ELR (cell line): ENCODE results near the gene DMAC2.
A peak's percentile ranks its signal among the peaks of the same experiment; 100 is the strongest.
"Not testable (repeated sequence)": the region's sequence is repeated elsewhere in the genome, so short reads cannot be mapped to it uniquely, and the experiment has no call there.

Experiments used
- DNase-seq: peaks from one replicate; pipeline ENCODE4 v3.0.0-alpha.2; 2015; ENCODE audit warnings: low read depth

Gene DMAC2

GRCh38 chr19:41422456-41422855, 17.3 kb downstream of the DMAC2 start:
- no peak for DNase-seq

- no peak for DNase-seq
Observed at GRCh38 chr19:41421973-41422372, 17.7 kb downstream of the DMAC2 start.

GRCh38 chr19:41421314-41421713, 18.4 kb downstream of the DMAC2 start:
- DNase-seq: no peak

GRCh38 chr19:41420101-41420880, 19.4 kb downstream of the DMAC2 start:
- DNase-seq: no peak

GRCh38 chr19:41416194-41416674, 23.5 kb downstream of the DMAC2 start:
- DNase-seq: no peak

- DNase-seq: no peak
Observed at GRCh38 chr19:41415154-41415571, 24.5 kb downstream of the DMAC2 start.

- DNase-seq: no peak
Observed at GRCh38 chr19:41414461-41414860, 25.3 kb downstream of the DMAC2 start.

- no peak for DNase-seq
Observed at GRCh38 chr19:41413947-41414346, 25.8 kb downstream of the DMAC2 start.

- no peak for DNase-seq
Observed at GRCh38 chr19:41412953-41413352, 26.8 kb downstream of the DMAC2 start.

GRCh38 chr19:41411968-41412265, 27.8 kb downstream of the DMAC2 start:
- DNase-seq: no peak

GRCh38 chr19:41411100-41411967, 28.4 kb downstream of the DMAC2 start:
- DNase-seq: no peak

- DNase-seq: no peak
Observed at GRCh38 chr19:41410336-41411054, 29.2 kb downstream of the DMAC2 start.

- DNase-seq: peak; percentile 53
Observed at GRCh38 chr19:41409288-41409687, 30.4 kb downstream of the DMAC2 start.

- not testable (repeated sequence) for DNase-seq
Observed at GRCh38 chr19:41408846-41409245, 30.9 kb downstream of the DMAC2 start.

- DNase-seq: no peak
Observed at GRCh38 chr19:41408256-41408655, 31.5 kb downstream of the DMAC2 start.

- no peak for DNase-seq
Observed at GRCh38 chr19:41407271-41407670, 32.4 kb downstream of the DMAC2 start.

GRCh38 chr19:41405776-41406175, 33.9 kb downstream of the DMAC2 start:
- DNase-seq: no peak

GRCh38 chr19:41403181-41403970, 36.3 kb downstream of the DMAC2 start:
- DNase-seq: no peak

GRCh38 chr19:41402010-41402409, 37.7 kb downstream of the DMAC2 start:
- DNase-seq: no peak

- no peak for DNase-seq
Observed at GRCh38 chr19:41401483-41401882, 38.2 kb downstream of the DMAC2 start.

GRCh38 chr19:41399525-41399924, 40.2 kb downstream of the DMAC2 start:
- no peak for DNase-seq

- DNase-seq: no peak
Observed at GRCh38 chr19:41399091-41399490, 40.6 kb downstream of the DMAC2 start.
